ENCODE results near the gene REPS2. TPM values are rescaled to one million over a fixed set of nuclear protein-coding genes. Genes with fewer than 3 reads are reported as not detected.

The REPS2 gene
- total RNA-seq, 1 donor: 1.8 TPM

DNA sequence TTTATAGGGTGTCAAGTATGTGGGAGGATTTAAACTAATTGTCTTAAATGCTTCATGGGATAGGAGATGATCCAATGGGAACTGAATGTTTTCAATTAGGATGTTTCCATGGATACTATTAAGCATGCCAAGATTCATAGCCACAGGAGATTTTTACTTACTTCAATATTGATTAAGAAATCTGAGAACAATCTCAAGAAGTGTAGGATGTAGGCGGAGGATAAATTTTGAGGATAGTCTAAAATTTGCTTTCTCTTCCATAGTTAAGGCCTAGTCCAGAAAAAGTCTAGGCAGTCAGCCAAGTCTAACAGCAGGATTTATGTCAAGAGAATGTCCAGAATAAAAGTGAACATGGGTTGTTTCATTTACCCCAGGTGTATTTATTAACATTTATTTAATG is 32.8 kb downstream of the REPS2 start:
- H3K27me3 ChIP-seq (ENCODE audit: insufficient read depth, low read length): no peaks in the 10 kb centered on the region
- no peaks in the 10 kb centered on the region for H3K9me3 ChIP-seq (ENCODE audit: low read depth, low read length)
- H3K4me3 ChIP-seq (ENCODE audit: low read length): no peak overlapping the region
- no peaks in the 10 kb centered on the region for H3K4me1 ChIP-seq (ENCODE audit: insufficient read depth, low read length)

DNA sequence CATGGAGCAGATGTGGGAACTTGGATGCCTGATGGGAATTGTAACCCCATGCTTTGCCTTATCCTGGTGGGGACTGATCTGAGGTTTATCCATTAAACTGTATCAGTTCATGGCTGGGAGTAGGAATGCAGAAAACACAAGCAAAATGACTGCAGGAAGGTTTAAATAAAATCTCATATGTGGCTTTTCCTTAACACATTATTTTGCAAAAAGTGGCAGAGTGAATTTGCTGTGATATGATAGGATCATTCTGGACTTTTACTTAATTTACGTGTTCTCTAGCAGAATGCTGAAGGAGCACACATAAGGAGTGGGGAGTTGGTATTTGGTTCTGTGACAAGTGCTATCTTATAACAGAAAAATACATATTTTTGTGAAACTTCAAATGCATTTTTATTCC is 34.8 kb downstream of the REPS2 start:
- H3K9me3 ChIP-seq (ENCODE audit: low read depth, low read length): no peaks in the 10 kb centered on the region
- H3K4me3 ChIP-seq (ENCODE audit: low read length): no peak overlapping the region
- no peaks in the 10 kb centered on the region for H3K4me1 ChIP-seq (ENCODE audit: insufficient read depth, low read length)
- H3K27me3 ChIP-seq (ENCODE audit: insufficient read depth, low read length): no peaks in the 10 kb centered on the region

DNA sequence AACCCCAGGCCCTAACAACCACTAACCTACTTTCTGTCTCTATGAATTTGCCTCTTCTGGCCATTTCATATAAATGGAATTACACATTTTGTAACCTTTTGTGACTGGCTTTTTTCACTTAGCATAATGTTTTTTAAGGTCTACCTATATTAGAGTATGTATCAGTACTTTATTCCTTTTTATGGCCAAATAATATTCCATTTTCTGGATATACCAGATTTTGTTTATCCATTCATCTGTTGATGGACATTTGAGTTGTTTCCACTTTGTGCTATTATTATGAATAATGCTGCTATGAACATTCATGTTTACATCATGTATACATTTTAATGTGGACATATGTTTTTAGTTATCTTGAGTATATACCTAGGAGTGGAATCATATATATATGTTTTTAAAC is 35.5 kb downstream of the REPS2 start:
- Histone ChIP-seq H3K27me3 (ENCODE audit: insufficient read depth, low read length) (no peaks in the 10 kb centered on the region), H3K4me3 (ENCODE audit: low read length) (no peak overlapping the region), H3K9me3 (ENCODE audit: low read depth, low read length) (no peaks in the 10 kb centered on the region), H3K4me1 (ENCODE audit: insufficient read depth, low read length) (no peaks in the 10 kb centered on the region)

DNA sequence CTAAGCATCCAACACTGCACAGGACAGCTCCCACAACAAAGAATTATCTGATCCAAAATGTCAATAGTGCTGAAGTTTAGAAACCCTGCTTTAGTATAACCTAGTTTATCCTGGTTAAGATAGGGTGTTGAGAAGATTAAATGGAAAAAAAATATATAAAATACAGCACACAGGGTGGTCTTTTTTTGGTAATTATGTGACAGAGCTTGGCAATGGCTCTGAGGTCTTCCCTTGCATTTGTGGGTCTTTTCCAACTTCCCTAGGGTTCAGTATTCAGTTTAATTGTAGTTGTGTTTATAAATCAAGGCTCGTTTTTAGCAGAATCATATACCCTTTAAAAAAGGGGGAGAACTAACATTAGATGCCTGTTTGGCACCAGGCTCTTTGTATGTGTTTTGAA is 36.6 kb downstream of the REPS2 start:
- Histone ChIP-seq H3K27me3 (ENCODE audit: insufficient read depth, low read length) (no peaks in the 10 kb centered on the region), H3K4me3 (ENCODE audit: low read length) (no peak overlapping the region), H3K4me1 (ENCODE audit: insufficient read depth, low read length) (no peaks in the 10 kb centered on the region), H3K9me3 (ENCODE audit: low read depth, low read length) (no peaks in the 10 kb centered on the region)

DNA sequence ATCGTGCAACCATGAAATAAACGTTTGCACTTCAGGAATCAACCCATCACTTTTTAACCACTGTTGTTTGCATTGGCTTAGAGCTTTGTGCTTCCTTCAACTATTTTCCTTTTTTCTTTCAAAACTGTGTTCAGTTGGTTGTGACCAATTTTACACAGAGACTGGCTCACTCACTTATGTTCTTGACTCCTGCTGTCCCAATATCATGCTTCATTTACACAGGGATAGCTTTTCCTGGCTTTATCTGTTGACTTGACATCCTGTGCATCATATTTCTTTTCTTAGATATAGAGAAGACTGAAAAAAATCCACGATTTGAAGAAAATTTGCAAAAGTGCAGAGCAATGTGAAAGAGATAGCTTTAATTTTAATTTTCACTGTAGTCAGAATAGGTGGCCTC is 38.8 kb downstream of the REPS2 start:
- H3K4me3 ChIP-seq (ENCODE audit: low read length): no peak overlapping the region
- no peaks in the 10 kb centered on the region for H3K9me3 ChIP-seq (ENCODE audit: low read depth, low read length)
- no peaks in the 10 kb centered on the region for H3K27me3 ChIP-seq (ENCODE audit: insufficient read depth, low read length)
- no peaks in the 10 kb centered on the region for H3K4me1 ChIP-seq (ENCODE audit: insufficient read depth, low read length)

DNA sequence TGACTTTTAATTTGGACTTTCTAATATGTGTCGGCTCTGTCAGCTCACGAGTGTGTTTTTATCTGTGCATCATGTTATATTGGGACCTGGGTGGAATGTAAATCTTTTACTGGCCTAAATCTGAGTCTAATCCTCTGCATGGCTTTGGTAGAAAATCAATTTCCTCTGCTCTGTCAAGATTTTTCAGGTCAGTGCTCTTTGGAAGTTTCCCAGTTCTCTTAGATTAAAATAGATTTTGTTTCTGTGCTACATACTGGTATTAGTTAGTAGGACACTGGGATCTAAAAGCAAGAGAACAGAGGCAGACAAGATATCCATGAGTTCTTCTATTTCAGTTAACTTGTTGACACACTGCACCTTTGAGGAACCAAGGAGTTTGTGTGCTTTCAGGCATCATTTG is 39.7 kb downstream of the REPS2 start:
- H3K4me1 ChIP-seq (ENCODE audit: insufficient read depth, low read length): no peaks in the 10 kb centered on the region
- no peak overlapping the region for H3K4me3 ChIP-seq (ENCODE audit: low read length)
- no peaks in the 10 kb centered on the region for H3K9me3 ChIP-seq (ENCODE audit: low read depth, low read length)
- H3K27me3 ChIP-seq (ENCODE audit: insufficient read depth, low read length): no peaks in the 10 kb centered on the region

DNA sequence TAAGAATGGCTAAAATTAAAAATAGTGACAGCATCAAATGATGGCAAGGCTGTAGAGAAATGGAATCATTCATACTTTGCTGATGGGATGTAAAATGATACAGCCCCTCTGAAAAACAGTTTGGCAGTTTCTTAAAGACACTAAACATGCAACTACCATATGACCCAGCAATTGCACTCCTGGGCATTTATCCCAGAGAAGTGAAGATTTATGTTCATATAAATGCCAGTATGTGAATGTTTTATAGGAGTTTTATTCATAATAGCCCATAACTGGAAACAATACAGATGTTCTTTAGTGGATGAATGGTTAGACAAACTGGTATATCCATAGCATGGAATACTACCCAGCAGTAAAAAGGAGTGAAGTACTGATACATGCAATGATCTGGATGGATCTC is 43.3 kb downstream of the REPS2 start:
- no peaks in the 10 kb centered on the region for H3K4me1 ChIP-seq (ENCODE audit: insufficient read depth, low read length)

DNA sequence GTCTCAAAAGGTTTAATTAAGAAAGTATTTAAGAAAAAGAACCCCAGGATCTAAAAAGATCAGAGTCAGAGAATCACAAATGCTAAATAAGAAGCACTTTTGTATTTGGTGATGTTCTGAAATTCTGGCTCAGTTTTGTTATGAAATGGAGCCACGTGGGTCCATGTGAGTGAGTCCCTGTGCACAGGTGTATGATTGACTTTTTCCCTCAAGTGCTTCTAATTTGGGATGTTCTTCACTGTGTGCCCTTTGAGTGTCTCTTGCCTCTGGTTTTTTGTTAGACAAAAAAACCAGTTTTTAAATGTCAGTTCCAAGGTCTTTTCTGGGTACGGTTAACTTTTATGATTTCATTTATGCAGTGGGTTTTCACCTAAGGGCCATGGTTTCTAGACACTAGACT is 44.4 kb downstream of the REPS2 start:
- H3K27me3 ChIP-seq (ENCODE audit: insufficient read depth, low read length): no peaks in the 10 kb centered on the region
- no peak overlapping the region for H3K4me3 ChIP-seq (ENCODE audit: low read length)
- H3K9me3 ChIP-seq (ENCODE audit: low read depth, low read length): no peaks in the 10 kb centered on the region
- H3K4me1 ChIP-seq (ENCODE audit: insufficient read depth, low read length): no peaks in the 10 kb centered on the region

More for the DNA sequence above, 43.3 kb downstream of the REPS2 start:
- Histone ChIP-seq H3K9me3 (ENCODE audit: low read depth, low read length) (no peaks in the 10 kb centered on the region), H3K4me3 (ENCODE audit: low read length) (no peak overlapping the region), H3K27me3 (ENCODE audit: insufficient read depth, low read length) (no peaks in the 10 kb centered on the region)

DNA sequence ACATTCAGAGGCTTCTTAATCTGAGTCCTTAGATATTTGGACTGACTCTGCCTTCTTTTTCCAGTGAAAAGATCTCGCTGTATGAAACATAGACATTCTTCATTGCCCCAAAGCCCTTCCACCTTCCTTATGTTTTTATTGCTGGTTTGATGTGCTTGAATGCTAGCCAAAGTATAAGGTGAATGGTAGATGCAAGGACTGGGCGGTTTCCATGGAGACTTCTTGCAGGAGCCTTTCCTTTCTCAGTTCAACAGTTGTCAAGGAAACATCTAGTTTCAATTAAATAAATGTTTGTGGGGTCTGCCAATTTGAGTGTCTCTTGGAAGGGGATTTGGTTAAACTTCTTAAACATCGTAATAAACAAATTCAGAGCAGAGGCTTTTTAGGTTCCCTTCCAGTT is 46.0 kb downstream of the REPS2 start:
- Histone ChIP-seq H3K27me3 (ENCODE audit: insufficient read depth, low read length) (no peaks in the 10 kb centered on the region), H3K4me3 (ENCODE audit: low read length) (no peak overlapping the region), H3K9me3 (ENCODE audit: low read depth, low read length) (no peaks in the 10 kb centered on the region), H3K4me1 (ENCODE audit: insufficient read depth, low read length) (no peaks in the 10 kb centered on the region)

DNA sequence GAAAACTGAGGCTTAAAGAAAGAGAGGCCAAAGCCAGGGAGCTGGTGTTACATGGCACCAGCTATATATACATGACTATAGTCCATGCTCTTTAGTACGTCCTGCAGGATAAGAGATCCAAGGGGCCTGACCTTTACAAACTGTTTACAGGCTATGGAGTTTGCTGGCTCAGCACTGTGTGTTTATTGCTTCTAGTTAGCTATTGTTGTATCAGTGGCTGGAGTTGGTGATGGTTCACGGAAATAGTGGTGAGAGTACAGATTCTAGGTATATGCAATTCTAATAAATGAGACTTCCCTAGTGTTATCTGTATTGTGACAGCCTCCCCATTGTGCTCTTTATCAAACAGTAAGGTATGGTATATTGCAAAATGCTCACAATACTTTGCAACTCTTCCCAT is 46.5 kb downstream of the REPS2 start:
- no peaks in the 10 kb centered on the region for H3K4me1 ChIP-seq (ENCODE audit: insufficient read depth, low read length)
- no peaks in the 10 kb centered on the region for H3K9me3 ChIP-seq (ENCODE audit: low read depth, low read length)
- H3K4me3 ChIP-seq (ENCODE audit: low read length): no peak overlapping the region
- H3K27me3 ChIP-seq (ENCODE audit: insufficient read depth, low read length): no peaks in the 10 kb centered on the region

DNA sequence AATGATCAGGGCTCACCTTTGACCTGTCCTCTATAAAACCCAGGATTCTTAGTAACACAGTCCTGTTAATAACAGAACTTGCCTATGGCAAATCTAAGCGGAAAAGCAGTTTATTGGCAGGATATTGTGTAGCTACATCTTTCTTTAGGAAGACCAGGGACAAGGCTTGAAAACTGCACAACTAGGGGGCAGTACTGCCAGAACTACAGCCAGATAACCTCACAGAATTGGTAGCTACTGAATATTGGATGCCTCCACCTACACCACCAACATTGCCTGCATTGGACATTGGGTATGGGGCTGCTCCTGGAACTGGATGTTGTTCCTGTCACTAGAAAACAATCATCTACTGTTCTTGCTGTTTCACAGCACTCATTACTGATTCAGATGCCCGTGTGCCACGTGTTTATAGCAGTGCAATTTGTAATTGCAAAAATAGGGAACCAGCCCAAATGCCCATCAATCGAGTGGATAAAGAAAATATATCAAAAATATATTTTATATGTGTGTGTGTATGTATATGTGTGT is 47.4 kb downstream of the REPS2 start:
- Histone ChIP-seq H3K4me3 (ENCODE audit: low read length) (no peak overlapping the region), H3K4me1 (ENCODE audit: insufficient read depth, low read length) (no peaks in the 10 kb centered on the region), H3K27me3 (ENCODE audit: insufficient read depth, low read length) (no peaks in the 10 kb centered on the region), H3K9me3 (ENCODE audit: low read depth, low read length) (no peaks in the 10 kb centered on the region)

DNA sequence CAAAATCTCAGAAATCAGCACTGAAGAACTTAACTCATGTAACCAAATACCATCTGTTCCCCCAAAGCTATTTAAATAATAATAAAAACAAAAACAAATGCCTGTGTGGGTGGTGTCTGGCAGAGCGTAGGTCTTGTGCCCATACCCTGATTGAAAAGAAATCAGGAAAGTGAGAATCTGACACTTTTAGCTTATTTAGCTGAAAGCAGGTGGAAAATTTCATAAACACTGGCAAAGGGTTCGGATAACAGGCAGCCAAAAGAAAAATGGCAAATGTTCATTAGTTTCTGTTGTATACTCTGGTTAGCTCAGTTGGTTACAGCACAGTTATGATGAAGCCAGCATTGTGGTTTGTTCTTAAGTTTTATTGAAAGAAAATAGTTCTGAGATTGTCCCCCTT is 48.3 kb downstream of the REPS2 start:
- Histone ChIP-seq H3K9me3 (ENCODE audit: low read depth, low read length) (no peaks in the 10 kb centered on the region), H3K4me3 (ENCODE audit: low read length) (no peak overlapping the region), H3K27me3 (ENCODE audit: insufficient read depth, low read length) (no peaks in the 10 kb centered on the region), H3K4me1 (ENCODE audit: insufficient read depth, low read length) (no peaks in the 10 kb centered on the region)

DNA sequence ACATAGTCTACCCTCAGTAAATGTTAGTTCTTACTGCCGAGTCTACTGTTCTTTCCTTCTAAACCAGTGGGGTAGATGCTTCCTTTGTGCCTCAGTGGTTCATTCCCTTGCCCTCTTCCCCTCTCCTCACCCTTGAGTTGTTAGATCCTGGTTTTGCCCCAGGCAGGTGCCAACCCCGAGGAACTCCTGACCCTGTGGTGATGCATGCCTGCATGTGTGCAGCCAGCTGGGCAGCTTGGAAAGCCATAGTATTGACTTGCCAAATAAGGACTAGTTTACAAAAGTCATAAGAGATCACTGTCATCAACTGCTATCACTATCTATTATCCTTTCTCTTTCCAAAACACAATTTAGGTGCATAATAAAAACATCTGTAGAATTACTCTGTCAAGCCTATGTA is 50.9 kb downstream of the REPS2 start:
- no peaks in the 10 kb centered on the region for H3K9me3 ChIP-seq (ENCODE audit: low read depth, low read length)
- no peaks in the 10 kb centered on the region for H3K27me3 ChIP-seq (ENCODE audit: insufficient read depth, low read length)
- no peaks in the 10 kb centered on the region for H3K4me1 ChIP-seq (ENCODE audit: insufficient read depth, low read length)
- no peak overlapping the region for H3K4me3 ChIP-seq (ENCODE audit: low read length)

DNA sequence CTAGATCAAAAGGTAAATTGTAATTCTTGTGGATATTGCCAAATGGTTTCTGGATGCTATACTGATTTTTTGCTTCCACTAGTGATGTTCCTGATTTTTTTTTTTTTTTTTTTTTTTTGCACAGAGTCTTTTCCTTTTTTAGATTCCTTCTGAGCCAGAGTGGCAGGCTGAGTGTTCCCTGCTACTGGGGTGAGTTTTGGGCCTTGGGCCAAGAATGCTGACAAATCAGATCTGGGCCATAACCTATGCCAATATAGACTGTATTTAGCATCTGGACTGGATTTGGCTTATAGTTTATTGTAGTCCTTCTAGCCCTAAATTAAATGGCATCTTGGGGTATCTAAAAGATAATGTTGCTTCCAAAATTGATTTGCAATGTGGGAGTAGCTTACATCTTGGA is 52.8 kb downstream of the REPS2 start:
- no peaks in the 10 kb centered on the region for H3K4me1 ChIP-seq (ENCODE audit: insufficient read depth, low read length)
- no peaks in the 10 kb centered on the region for H3K9me3 ChIP-seq (ENCODE audit: low read depth, low read length)
- no peaks in the 10 kb centered on the region for H3K27me3 ChIP-seq (ENCODE audit: insufficient read depth, low read length)
- no peak overlapping the region for H3K4me3 ChIP-seq (ENCODE audit: low read length)

DNA sequence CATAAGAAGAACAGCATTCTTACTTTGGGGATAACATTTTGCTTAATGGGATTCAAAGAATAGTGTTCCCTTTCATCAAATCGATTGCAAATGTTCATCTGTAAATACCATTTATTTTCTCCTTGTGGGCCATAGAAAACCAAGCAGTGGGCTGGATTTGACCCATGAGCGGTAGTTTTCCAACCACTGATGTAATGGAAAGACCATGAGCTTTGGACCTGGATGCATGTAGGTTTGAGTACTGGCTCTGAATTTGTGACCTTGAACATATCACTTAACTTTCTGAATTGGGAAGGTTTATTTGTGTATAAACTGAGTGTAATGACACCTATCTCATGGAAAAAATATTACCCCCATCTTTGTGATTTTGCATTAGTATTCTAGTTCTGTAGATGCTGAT is 54.3 kb downstream of the REPS2 start:
- Histone ChIP-seq H3K27me3 (ENCODE audit: insufficient read depth, low read length) (no peaks in the 10 kb centered on the region), H3K4me1 (ENCODE audit: insufficient read depth, low read length) (no peaks in the 10 kb centered on the region), H3K4me3 (ENCODE audit: low read length) (no peak overlapping the region), H3K9me3 (ENCODE audit: low read depth, low read length) (no peaks in the 10 kb centered on the region)

DNA sequence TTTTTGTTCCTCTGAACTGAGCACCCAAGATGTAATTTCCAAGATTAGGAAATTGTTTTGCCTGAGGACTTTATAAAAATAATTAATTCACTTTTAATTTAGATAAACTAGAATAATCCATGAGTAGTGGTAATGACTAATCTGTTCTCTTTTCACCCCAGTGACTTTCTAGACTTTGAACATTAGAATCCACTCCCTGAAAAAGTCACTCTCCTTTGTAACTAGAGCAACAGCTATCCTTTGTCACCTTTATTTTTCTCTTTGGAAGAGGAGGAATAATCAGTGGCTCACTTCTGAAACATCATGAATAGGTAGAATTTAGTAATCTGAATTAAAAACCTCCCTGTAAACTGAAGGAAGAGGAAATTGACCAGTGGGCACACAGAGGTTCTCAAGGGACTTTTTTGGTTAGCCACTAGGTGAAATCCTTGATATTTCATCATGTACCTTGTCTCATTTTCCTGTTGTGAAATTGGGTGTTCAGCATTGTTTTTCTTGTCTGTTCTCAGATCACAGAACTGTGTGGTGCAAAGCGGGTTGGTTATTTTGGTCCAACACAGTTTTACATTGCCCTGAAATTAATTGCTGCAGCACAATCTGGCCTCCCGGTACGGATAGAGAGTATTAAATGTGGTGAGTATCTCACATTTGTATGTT is 59.4 kb downstream of the REPS2 start:
- H3K4me1 ChIP-seq (ENCODE audit: insufficient read depth, low read length): peaks cover 9% of the 10 kb centered on the region
- H3K9me3 ChIP-seq (ENCODE audit: low read depth, low read length): no peaks in the 10 kb centered on the region
- no peaks in the 10 kb centered on the region for H3K27me3 ChIP-seq (ENCODE audit: insufficient read depth, low read length)
- H3K4me3 ChIP-seq (ENCODE audit: low read length): peak overlapping the region; percentile 24

All from mononuclear cell (primary cell).